ENCODE measurements around the gene CFAP298. TPM values are rescaled to one million over a fixed set of nuclear protein-coding genes. Genes with fewer than 3 reads are reported as not detected.

The CFAP298 gene
- total RNA-seq, 1 experiment from 2014 or later = 35.5 TPM

GRCh38 chr21:32569261-32570230 is 42.6 kb downstream of the CFAP298 start:
- peak overlapping the region; percentile 98 for H3K4me2 ChIP-seq
- H3K9me2 ChIP-seq (ENCODE audit: insufficient read depth) = no peaks in the 10 kb centered on the region
- no peak overlapping the region for H3K27ac ChIP-seq
- H3K9me3 ChIP-seq (ENCODE audit: insufficient read depth, low read depth) = no peaks in the 10 kb centered on the region
- peak overlapping the region; percentile 59 for H3K4me3 ChIP-seq
- no peaks in the 10 kb centered on the region for H3K36me3 ChIP-seq (ENCODE audit: low read depth)
- no TSS peak for BruUV-seq (replicated peaks)
- H3K79me2 ChIP-seq (ENCODE audit: low read depth) = no peaks in the 10 kb centered on the region
- peaks cover 4% of the 10 kb centered on the region; the same call in 1 of the 2 replicates for H3F3A ChIP-seq (ENCODE audit: insufficient read depth, low read depth)
- TF ChIP-seq CTCF (conservative IDR thresholded peaks at IDR 0.05) (peak; percentile 78), EZH2 (IDR thresholded peaks at IDR 0.05; ENCODE audit: low read depth) (no peak)
- H3K4me1 ChIP-seq (replicated peaks; ENCODE audit: insufficient read depth) = peaks cover 6% of the 10 kb centered on the region
- ChIA-PET CTCF (interaction anchor here (0.5 kb wide), 1 partner anchor 146 kb away, joined by 4 read pairs; no protein-coding TSS in a partner anchor), POLR2A (ENCODE audit: unreplicated experiment) (interaction anchor here (0.6 kb wide), 1 partner anchor 314 kb away, joined by 3 read pairs; no protein-coding TSS in a partner anchor)
- peak; percentile 62 to 68 for DNase-seq
- H2AFZ ChIP-seq = peak overlapping the region; percentile 90
- intact Hi-C loops (cut with micrococcal nuclease; ENCODE audit: unreplicated experiment) = loop anchor here (2.0 kb wide), 2 partner anchors 157 to 167 kb away; partner anchors contain the start of gene EVA1C
- H4K20me1 ChIP-seq (ENCODE audit: insufficient read depth) = no peaks in the 10 kb centered on the region
- no peaks in the 10 kb centered on the region for H3K27me3 ChIP-seq (ENCODE audit: insufficient read depth, low read depth)

GRCh38 chr21:32567626-32568025 is 44.6 kb downstream of the CFAP298 start:
- H3K27ac ChIP-seq = no peak overlapping the region
- intact Hi-C loops (cut with micrococcal nuclease; ENCODE audit: unreplicated experiment) = loop anchor here (2.0 kb wide), 2 partner anchors 155 to 165 kb away; partner anchors contain the start of gene EVA1C
- no peaks in the 10 kb centered on the region for H3K27me3 ChIP-seq (ENCODE audit: insufficient read depth, low read depth)
- peaks cover 6% of the 10 kb centered on the region for H3K4me1 ChIP-seq (replicated peaks; ENCODE audit: insufficient read depth)
- no peak overlapping the region for H3K4me2 ChIP-seq
- TF ChIP-seq EZH2 (IDR thresholded peaks at IDR 0.05; ENCODE audit: low read depth) = no peak
- no peak for TF ChIP-seq CTCF (conservative IDR thresholded peaks at IDR 0.05)
- no peak overlapping the region for H2AFZ ChIP-seq
- H3K79me2 ChIP-seq (ENCODE audit: low read depth) = no peaks in the 10 kb centered on the region
- no peaks in the 10 kb centered on the region for H4K20me1 ChIP-seq (ENCODE audit: insufficient read depth)
- no peak for DNase-seq
- no peaks in the 10 kb centered on the region for H3K9me2 ChIP-seq (ENCODE audit: insufficient read depth)
- no peaks in the 10 kb centered on the region for H3K36me3 ChIP-seq (ENCODE audit: low read depth)
- no peak overlapping the region for H3K4me3 ChIP-seq
- peaks cover 4% of the 10 kb centered on the region; the same call in 1 of the 2 replicates for H3F3A ChIP-seq (ENCODE audit: insufficient read depth, low read depth)
- BruUV-seq (replicated peaks) = no TSS peak
- H3K9me3 ChIP-seq (ENCODE audit: insufficient read depth, low read depth) = no peaks in the 10 kb centered on the region
- POLR2A ChIA-PET (ENCODE audit: unreplicated experiment) = interaction anchor here (0.6 kb wide), 1 partner anchor 157 kb away, joined by 3 read pairs; no protein-coding TSS in a partner anchor
- CTCF ChIA-PET = no interaction called here

- Histone ChIP-seq H3K27ac (no peak overlapping the region), H3K4me2 (no peak overlapping the region), H3K9me2 (ENCODE audit: insufficient read depth) (no peaks in the 10 kb centered on the region), H4K20me1 (ENCODE audit: insufficient read depth) (no peaks in the 10 kb centered on the region), H3K36me3 (ENCODE audit: low read depth) (no peaks in the 10 kb centered on the region), H3K4me1 (replicated peaks; ENCODE audit: insufficient read depth) (peaks cover 6% of the 10 kb centered on the region), H2AFZ (no peak overlapping the region), H3K27me3 (ENCODE audit: insufficient read depth, low read depth) (no peaks in the 10 kb centered on the region), H3K79me2 (ENCODE audit: low read depth) (no peaks in the 10 kb centered on the region), H3K9me3 (ENCODE audit: insufficient read depth, low read depth) (no peaks in the 10 kb centered on the region), H3F3A (ENCODE audit: insufficient read depth, low read depth) (peaks cover 4% of the 10 kb centered on the region; the same call in 1 of the 2 replicates), H3K4me3 (no peak overlapping the region)
- POLR2A ChIA-PET (ENCODE audit: unreplicated experiment) = interaction anchor here (0.6 kb wide), 1 partner anchor 156 kb away, joined by 3 read pairs; no protein-coding TSS in a partner anchor
- intact Hi-C loops (cut with micrococcal nuclease; ENCODE audit: unreplicated experiment) = no loop called here
- TF ChIP-seq CTCF (conservative IDR thresholded peaks at IDR 0.05) (no peak), EZH2 (IDR thresholded peaks at IDR 0.05; ENCODE audit: low read depth) (no peak)
- no TSS peak for BruUV-seq (replicated peaks)
- DNase-seq = no peak
- CTCF ChIA-PET = no interaction called here
Measured at GRCh38 chr21:32566741-32567389, 45.3 kb downstream of the CFAP298 start.
